GM23248 (cell line): ENCODE data around the gene SMYD4. TPM values are rescaled to one million over a fixed set of nuclear protein-coding genes. Genes with fewer than 3 reads are reported as not detected.
A peak's percentile ranks its signal among the peaks of the same experiment; 100 is the strongest.

Experiments
- DNase-seq: peaks from one replicate; pipeline ENCODE4 v3.0.0-alpha.2; 2015
- H2AFZ ChIP-seq: fragments of 200-600 bp; sonication (generic); 2 replicates; pipeline ENCODE4 v1.6.1; 2016; ENCODE audit warnings: antibody characterized with exemption
- H3F3A ChIP-seq: fragments of 200-600 bp; sonication (generic); 2 replicates; pipeline ENCODE4 v1.6.1; 2016; ENCODE audit warnings: mild to moderate bottlenecking, antibody characterized with exemption, mixed run types; ENCODE audit not compliant: insufficient read depth
- H3K27ac ChIP-seq: fragments of 200-600 bp; sonication (generic); 2 replicates; pipeline ENCODE4 v1.5.1; 2016; ENCODE audit warnings: mild to moderate bottlenecking
- H3K27me3 ChIP-seq: fragments of 200-600 bp; sonication (generic); replicated peaks from 2 replicates; pipeline ENCODE4 v1.6.1; 2016; ENCODE audit warnings: mild to moderate bottlenecking; ENCODE audit not compliant: insufficient read depth
- H3K36me3 ChIP-seq: fragments of 200-600 bp; sonication (generic); 2 replicates; pipeline ENCODE4 v1.6.1; 2016; ENCODE audit warnings: low read depth, mild to moderate bottlenecking
- H3K4me1 ChIP-seq: fragments of 200-600 bp; sonication (generic); 2 replicates; pipeline ENCODE4 v1.6.1; 2016; ENCODE audit warnings: mild to moderate bottlenecking; ENCODE audit not compliant: insufficient read depth
- H3K4me2 ChIP-seq: fragments of 200-600 bp; sonication (generic); one replicate; pipeline ENCODE4 v1.6.1; 2016; ENCODE audit warnings: mild to moderate bottlenecking; ENCODE audit not compliant: unreplicated experiment
- H3K4me3 ChIP-seq: fragments of 200-600 bp; sonication (generic); 2 replicates; pipeline ENCODE4 v1.5.1; 2016; ENCODE audit warnings: mild to moderate bottlenecking
- H3K79me2 ChIP-seq: fragments of 200-600 bp; sonication (generic); 2 replicates; pipeline ENCODE4 v1.6.1; 2016; ENCODE audit warnings: mild to moderate bottlenecking; ENCODE audit not compliant: insufficient read depth
- H3K9ac ChIP-seq: fragments of 200-600 bp; sonication (generic); 2 replicates; pipeline ENCODE4 v1.6.1; 2016; ENCODE audit warnings: mild to moderate bottlenecking
- H3K9me2 ChIP-seq: fragments of 200-600 bp; sonication (generic); 2 replicates; pipeline ENCODE4 v1.6.1; 2016; ENCODE audit warnings: mixed run types, mild to moderate bottlenecking, moderate library complexity; ENCODE audit not compliant: insufficient read depth
- H3K9me3 ChIP-seq: fragments of 200-600 bp; sonication (generic); one replicate; pipeline ENCODE4 v1.6.1; 2017; ENCODE audit warnings: low read depth
- H4K20me1 ChIP-seq: fragments of 200-600 bp; sonication (generic); 2 replicates; pipeline ENCODE4 v1.6.0; 2016; ENCODE audit not compliant: insufficient read depth
- EZH2 ChIP-seq: fragments of 200-600 bp; sonication (generic); IDR thresholded peaks from 2 replicates; pipeline ENCODE4 v1.6.1; 2018; ENCODE audit warnings: antibody characterized with exemption, mild to moderate bottlenecking; ENCODE audit not compliant: insufficient read depth, poor library complexity, severe bottlenecking
- EZH2phosphoT487 ChIP-seq: fragments of 200-600 bp; sonication (generic); IDR thresholded peaks from 2 replicates; pipeline ENCODE4 v1.6.1; 2018; ENCODE audit warnings: antibody characterized with exemption, moderate library complexity, mild to moderate bottlenecking, low read depth; ENCODE audit not compliant: insufficient read depth
- WGBS, 2 experiments: methylation state at CpG; one replicate each; pipeline ENCODE4 v1.1.6; 2015 to 2017; ENCODE audit warnings: low lambda C conversion rate in 2 of 2, low coverage in 1 of 2; ENCODE audit errors: missing lambda C conversion rate in 2 of 2; 5-methylcytosine and 5-hydroxymethylcytosine counted together
- in situ Hi-C: fragments of 300-500 bp; cut with MboI; formaldehyde crosslinking; loops from 2 replicates; pipeline ENCODE4 v1.15.0; 2020
- polyA plus RNA-seq: library from polyadenylated mRNA; unstranded; fragments of >200 nt; fragmentation: Nextera tagmentation; extraction: Ambion mirVana; gene quantifications from 2 replicates; pipeline ENCODE4 v1.2.1, GENCODE V29; 2016
- total RNA-seq: library from RNA; depleted of rRNA; stranded (reverse); fragments of >200 nt; shearing (Covaris generic); gene quantifications from 2 replicates; pipeline ENCODE4 v1.2.3, GENCODE V29; 2014

SMYD4 gene
- total and polyA plus RNA-seq, 2 experiments from 2014 or later, result 3.6 to 7.5 TPM

- 95 to 98% methylated on average over 21 of the region's 21 CpGs for WGBS, 2 experiments
- no peak overlapping the region for H3K9ac ChIP-seq
- no peaks in the 10 kb centered on the region for H3K9me3 ChIP-seq
- no peak overlapping the region for H2AFZ ChIP-seq
- in situ Hi-C loops, result no loop called here
- no peak overlapping the region for H3K27ac ChIP-seq
- no peaks in the 10 kb centered on the region for H3K27me3 ChIP-seq
- no peaks in the 10 kb centered on the region for H3K79me2 ChIP-seq
- no peaks in the 10 kb centered on the region for H4K20me1 ChIP-seq
- no peaks in the 10 kb centered on the region for H3F3A ChIP-seq
- H3K36me3 ChIP-seq, result no peaks in the 10 kb centered on the region
- no peak overlapping the region for H3K4me3 ChIP-seq
- H3K4me2 ChIP-seq, result no peak overlapping the region
- TF ChIP-seq EZH2 (no peak), EZH2phosphoT487 (no peak)
- no peaks in the 10 kb centered on the region for H3K9me2 ChIP-seq
- no peak for DNase-seq
- H3K4me1 ChIP-seq, result peaks cover 7% of the 10 kb centered on the region
These were observed 92.0 kb downstream of the SMYD4 start for GRCh38 chr17:1737531-1738291.

GRCh38 chr17:1736348-1737281 lies 93.1 kb downstream of the SMYD4 start:
- WGBS, 2 experiments, result 78% methylated on average over 17 to 25 of the region's 25 CpGs
- no peak for TF ChIP-seq EZH2
- no peak for TF ChIP-seq EZH2phosphoT487
- no peak overlapping the region for H3K9ac ChIP-seq

GRCh38 chr17:1735834-1736347 lies 93.8 kb downstream of the SMYD4 start:
- H3K27ac ChIP-seq, result no peak overlapping the region
- H3K36me3 ChIP-seq, result no peaks in the 10 kb centered on the region
- in situ Hi-C loops, result no loop called here
- no peak overlapping the region for H2AFZ ChIP-seq
- no peak overlapping the region for H3K4me3 ChIP-seq
- no peak for TF ChIP-seq EZH2phosphoT487
- no peak for TF ChIP-seq EZH2
- no peaks in the 10 kb centered on the region for H4K20me1 ChIP-seq
- H3K4me2 ChIP-seq, result no peak overlapping the region
- DNase-seq, result no peak
- no peaks in the 10 kb centered on the region for H3K27me3 ChIP-seq
- H3K9ac ChIP-seq, result no peak overlapping the region
- H3K9me2 ChIP-seq, result no peaks in the 10 kb centered on the region
- no peaks in the 10 kb centered on the region for H3F3A ChIP-seq
- no peaks in the 10 kb centered on the region for H3K9me3 ChIP-seq
- H3K79me2 ChIP-seq, result 0 out of 2 replicates have a peak, but pooled peaks cover 5% of the 10 kb centered on the region
- peaks cover 12% of the 10 kb centered on the region for H3K4me1 ChIP-seq
- 95% methylated on average over 14 to 17 of the region's 17 CpGs for WGBS, 2 experiments

More at GRCh38 chr17:1736348-1737281, 93.1 kb downstream of the SMYD4 start:
- peak; percentile 81 for DNase-seq
- H3K79me2 ChIP-seq, result no peaks in the 10 kb centered on the region
- H4K20me1 ChIP-seq, result no peaks in the 10 kb centered on the region
- no peak overlapping the region for H3K27ac ChIP-seq
- H3K27me3 ChIP-seq, result no peaks in the 10 kb centered on the region
- no peaks in the 10 kb centered on the region for H3F3A ChIP-seq
- no peak overlapping the region for H2AFZ ChIP-seq
- H3K36me3 ChIP-seq, result no peaks in the 10 kb centered on the region
- peaks cover 7% of the 10 kb centered on the region for H3K4me1 ChIP-seq
- H3K9me3 ChIP-seq, result no peaks in the 10 kb centered on the region
- in situ Hi-C loops, result no loop called here
- no peaks in the 10 kb centered on the region for H3K9me2 ChIP-seq
- H3K4me2 ChIP-seq, result no peak overlapping the region
- H3K4me3 ChIP-seq, result no peak overlapping the region

GRCh38 chr17:1735418-1735817 lies 94.3 kb downstream of the SMYD4 start:
- Histone ChIP-seq H3K9ac (no peak overlapping the region), H2AFZ (no peak overlapping the region), H3K27me3 (no peaks in the 10 kb centered on the region), H3K4me1 (peaks cover 17% of the 10 kb centered on the region), H3K79me2 (0 out of 2 replicates have a peak, but pooled peaks cover 5% of the 10 kb centered on the region), H3F3A (no peaks in the 10 kb centered on the region), H3K36me3 (no peaks in the 10 kb centered on the region), H3K27ac (no peak overlapping the region), H3K4me2 (no peak overlapping the region), H3K4me3 (no peak overlapping the region), H3K9me2 (no peaks in the 10 kb centered on the region), H3K9me3 (no peaks in the 10 kb centered on the region), H4K20me1 (no peaks in the 10 kb centered on the region)
- no peak for TF ChIP-seq EZH2phosphoT487
- no peak for TF ChIP-seq EZH2
- no peak for DNase-seq
- WGBS, 2 experiments, result 97 to 99% methylated on average over 10 of the region's 10 CpGs
- in situ Hi-C loops, result no loop called here
